HUES64 (cell line): ENCODE results near the gene SLC6A20.
A peak's percentile ranks its signal among the peaks of the same experiment; 100 is the strongest.
"Not testable (repeated sequence)": the region's sequence is repeated elsewhere in the genome, so short reads cannot be mapped to it uniquely, and the experiment has no call there.

Source experiments
- H3K27ac ChIP-seq: 2 replicates; pipeline ENCODE4 v1.7.0; 2013; ENCODE audit warnings: low read depth, low read length, inconsistent platforms
- H3K27me3 ChIP-seq: 2 replicates; pipeline ENCODE4 v1.6.1; 2013; ENCODE audit warnings: mild to moderate bottlenecking, low read length; ENCODE audit not compliant: insufficient read depth
- H3K36me3 ChIP-seq: 2 replicates; pipeline ENCODE4 v1.6.1; 2013; ENCODE audit warnings: mild to moderate bottlenecking, low read length; ENCODE audit not compliant: insufficient read depth
- H3K4me1 ChIP-seq: 2 replicates; pipeline ENCODE4 v1.6.1; 2013; ENCODE audit warnings: mild to moderate bottlenecking, low read length, moderate library complexity; ENCODE audit not compliant: insufficient read depth
- H3K4me3 ChIP-seq: 2 replicates; pipeline ENCODE4 v1.5.1; 2013; ENCODE audit warnings: mild to moderate bottlenecking, low read length, moderate library complexity
- H3K9ac ChIP-seq: 2 replicates; pipeline ENCODE4 v1.6.1; 2013; ENCODE audit warnings: mild to moderate bottlenecking, low read depth, low read length
- H3K9me3 ChIP-seq: 2 replicates; pipeline ENCODE4 v1.6.1; 2013; ENCODE audit warnings: low read depth, low read length; ENCODE audit not compliant: insufficient read depth
- WGBS: fragments of 150-250, 120-280 bp; methylation state at CpG from one replicate; pipeline ENCODE4 v1.1.7; 2013; ENCODE audit warnings: missing lambda C conversion rate; 5-methylcytosine and 5-hydroxymethylcytosine counted together

Gene SLC6A20

DNA sequence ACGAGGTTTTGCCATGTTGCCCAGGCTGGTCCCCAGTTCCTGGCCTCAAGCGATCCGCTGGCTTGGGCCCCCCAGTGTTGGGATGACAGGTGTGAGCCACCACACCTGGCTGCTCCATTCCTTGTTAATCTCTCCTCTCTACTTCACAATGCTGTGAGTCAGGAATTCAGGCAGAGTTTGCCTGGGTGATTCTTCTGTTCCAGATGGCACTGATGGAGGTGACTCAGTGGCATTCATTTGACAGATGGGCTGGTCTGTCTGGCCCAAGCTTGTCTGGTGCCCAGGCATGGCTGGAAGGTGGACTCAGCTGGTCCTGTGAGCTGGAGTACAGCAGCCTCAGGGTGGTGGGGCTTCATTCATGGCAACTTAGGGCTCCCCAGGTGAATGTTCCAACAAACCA lies 43.2 kb downstream of the SLC6A20 start:
- 97% methylated on average over 3 of the region's 3 CpGs for WGBS
- Histone ChIP-seq H3K9ac (no peak overlapping the region), H3K27ac (no peak overlapping the region), H3K4me3 (no peak overlapping the region), H3K36me3 (no peaks in the 10 kb centered on the region), H3K4me1 (no peaks in the 10 kb centered on the region), H3K27me3 (no peaks in the 10 kb centered on the region), H3K9me3 (no peaks in the 10 kb centered on the region)

DNA sequence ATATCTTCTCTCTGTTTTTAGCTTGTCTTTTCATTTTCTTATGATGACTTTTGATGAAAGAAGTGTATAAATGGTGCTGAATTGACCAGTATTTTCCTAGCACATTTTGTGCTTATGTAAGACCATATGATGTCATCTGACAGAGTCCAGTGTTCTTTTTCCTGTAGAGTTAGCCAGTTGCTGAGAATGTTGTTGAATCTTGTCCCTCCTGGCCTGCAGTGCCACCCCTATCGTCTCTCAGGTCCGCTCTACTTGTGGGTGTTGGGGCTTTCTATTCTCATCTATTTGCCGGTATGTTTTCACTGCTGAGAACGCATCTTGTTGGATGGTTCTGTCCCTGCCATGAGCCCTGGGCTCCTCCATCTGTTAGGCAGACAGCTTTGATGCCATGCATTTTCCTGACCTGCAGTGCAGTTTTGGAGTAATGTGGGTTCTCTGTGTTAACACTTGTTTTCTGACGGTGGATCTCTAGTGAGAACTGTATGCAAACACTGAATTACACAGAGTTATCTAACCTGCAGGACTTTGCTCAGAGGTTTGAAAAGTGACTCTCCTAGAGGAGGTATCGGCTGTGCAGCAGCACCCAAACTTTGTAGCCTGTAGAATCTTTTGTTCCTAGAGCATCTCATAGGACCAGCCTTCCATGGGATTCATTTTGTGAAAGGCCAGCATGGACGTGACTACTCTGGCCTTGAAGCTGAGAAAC lies 44.6 kb downstream of the SLC6A20 start:
- H3K27ac ChIP-seq, result no peak overlapping the region
- H3K9me3 ChIP-seq, result no peaks in the 10 kb centered on the region
- peaks cover 7% of the 10 kb centered on the region; the same call in 1 of the 2 replicates for H3K36me3 ChIP-seq
- H3K9ac ChIP-seq, result no peak overlapping the region
- H3K4me1 ChIP-seq, result no peaks in the 10 kb centered on the region
- H3K27me3 ChIP-seq, result no peaks in the 10 kb centered on the region
- no peak overlapping the region for H3K4me3 ChIP-seq
- WGBS, result 94% methylated on average over 7 of the region's 7 CpGs

DNA sequence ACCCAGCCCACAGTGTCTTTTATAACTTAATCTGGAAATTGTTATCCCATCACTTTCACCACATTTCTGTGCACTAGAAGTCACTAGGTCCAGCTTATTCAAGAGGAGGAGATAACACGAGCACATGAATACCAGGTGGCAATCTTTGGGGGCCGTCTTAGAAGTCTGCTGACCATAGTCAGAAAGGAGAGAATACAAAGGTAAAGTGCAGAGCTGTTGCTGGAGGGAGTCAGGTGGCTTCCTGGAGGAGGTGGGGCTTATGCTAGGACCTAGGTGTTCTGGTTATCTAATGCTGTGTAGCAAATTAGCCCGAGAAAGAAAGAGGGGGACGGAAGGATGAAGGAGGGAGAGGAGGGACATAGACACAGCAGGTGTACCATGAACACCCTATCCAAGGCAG lies 46.5 kb downstream of the SLC6A20 start:
- Histone ChIP-seq H3K27me3 (no peaks in the 10 kb centered on the region), H3K27ac (no peak overlapping the region), H3K4me1 (no peaks in the 10 kb centered on the region), H3K36me3 (peaks cover 20% of the 10 kb centered on the region), H3K9ac (no peak overlapping the region), H3K4me3 (no peak overlapping the region), H3K9me3 (no peaks in the 10 kb centered on the region)
- 84% methylated on average over 4 of the region's 4 CpGs for WGBS

- not testable (repeated sequence) for H3K27me3 ChIP-seq, H3K27ac ChIP-seq, H3K9ac ChIP-seq, H3K4me3 ChIP-seq, H3K9me3 ChIP-seq, H3K4me1 ChIP-seq
- peaks cover 27% of the 10 kb centered on the region for H3K36me3 ChIP-seq
- 94% methylated on average over 4 of the region's 4 CpGs for WGBS
These were observed 47.2 kb downstream of the SLC6A20 start for GRCh38 chr3:45749036-45749600.

- peaks cover 38% of the 10 kb centered on the region for H3K36me3 ChIP-seq
- H3K9me3 ChIP-seq, result no peaks in the 10 kb centered on the region
- H3K4me3 ChIP-seq, result no peak overlapping the region
- no peak overlapping the region for H3K27ac ChIP-seq
- no peaks in the 10 kb centered on the region for H3K27me3 ChIP-seq
- no peaks in the 10 kb centered on the region for H3K4me1 ChIP-seq
- WGBS, result 94% methylated on average over 8 of the region's 8 CpGs
- no peak overlapping the region for H3K9ac ChIP-seq
These were observed 48.3 kb downstream of the SLC6A20 start for GRCh38 chr3:45748068-45748467.

GRCh38 chr3:45746777-45747622 lies 49.3 kb downstream of the SLC6A20 start:
- H3K27ac ChIP-seq, result no peak overlapping the region
- no peak overlapping the region for H3K9ac ChIP-seq
- 93% methylated on average over 18 of the region's 18 CpGs for WGBS
- no peaks in the 10 kb centered on the region for H3K4me1 ChIP-seq
- no peaks in the 10 kb centered on the region for H3K9me3 ChIP-seq
- no peak overlapping the region for H3K4me3 ChIP-seq
- H3K36me3 ChIP-seq, result peaks cover 49% of the 10 kb centered on the region
- H3K27me3 ChIP-seq, result no peaks in the 10 kb centered on the region

- Histone ChIP-seq H3K4me1 (peaks cover 5% of the 10 kb centered on the region), H3K4me3 (no peak overlapping the region), H3K27ac (no peak overlapping the region), H3K36me3 (peaks cover 56% of the 10 kb centered on the region), H3K27me3 (no peaks in the 10 kb centered on the region), H3K9ac (no peak overlapping the region), H3K9me3 (no peaks in the 10 kb centered on the region)
- WGBS, result 95% methylated on average over 32 of the region's 32 CpGs
These were observed 50.1 kb downstream of the SLC6A20 start for GRCh38 chr3:45746165-45746776.

DNA sequence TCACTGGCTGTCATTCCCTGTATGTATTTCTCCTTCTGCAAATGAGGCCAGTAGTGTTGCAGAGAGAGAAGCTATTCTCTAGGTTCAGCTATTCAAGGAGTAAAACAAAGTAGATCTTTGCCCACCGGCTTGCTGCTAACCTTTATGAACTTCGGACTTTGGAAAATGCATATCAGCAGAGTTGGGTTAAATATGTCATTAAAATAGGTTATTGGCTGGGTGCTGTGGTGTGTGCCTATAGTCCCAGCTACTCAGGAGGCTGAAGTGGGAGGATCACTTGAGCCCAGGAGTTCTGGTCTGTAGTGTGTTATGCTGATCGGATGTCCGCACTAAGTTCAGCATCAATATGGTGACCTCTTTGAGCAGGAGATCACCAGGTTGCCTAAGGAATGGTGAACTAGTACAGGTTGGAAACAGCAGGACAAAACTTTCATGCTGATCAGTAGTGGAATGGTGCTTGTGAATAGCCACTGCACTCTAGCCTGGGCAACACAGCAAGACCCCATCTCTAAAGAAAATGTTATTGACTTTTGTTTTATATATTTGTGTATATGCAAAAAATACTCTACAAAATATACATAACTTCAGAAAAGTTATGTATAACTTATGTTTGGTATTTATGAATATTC lies 53.8 kb downstream of the SLC6A20 start:
- no peak overlapping the region for H3K27ac ChIP-seq
- H3K4me1 ChIP-seq, result peaks cover 31% of the 10 kb centered on the region
- H3K36me3 ChIP-seq, result peaks cover 92% of the 10 kb centered on the region
- whole genome bisulfite sequencing, result 96% methylated on average over 4 of the region's 4 CpGs
- no peak overlapping the region for H3K9ac ChIP-seq
- no peak overlapping the region for H3K4me3 ChIP-seq
- no peaks in the 10 kb centered on the region for H3K27me3 ChIP-seq
- no peaks in the 10 kb centered on the region for H3K9me3 ChIP-seq

GRCh38 chr3:45741742-45742460 lies 54.4 kb downstream of the SLC6A20 start:
- peak overlapping the region; percentile 43; the same call in 1 of the 2 replicates for H3K27ac ChIP-seq
- WGBS, result 73% methylated on average over 6 of the region's 6 CpGs
- no peak overlapping the region for H3K9ac ChIP-seq
- H3K9me3 ChIP-seq, result no peaks in the 10 kb centered on the region
- H3K27me3 ChIP-seq, result no peaks in the 10 kb centered on the region
- peaks cover 33% of the 10 kb centered on the region for H3K4me1 ChIP-seq
- no peak overlapping the region for H3K4me3 ChIP-seq
- H3K36me3 ChIP-seq, result peaks cover 95% of the 10 kb centered on the region

DNA sequence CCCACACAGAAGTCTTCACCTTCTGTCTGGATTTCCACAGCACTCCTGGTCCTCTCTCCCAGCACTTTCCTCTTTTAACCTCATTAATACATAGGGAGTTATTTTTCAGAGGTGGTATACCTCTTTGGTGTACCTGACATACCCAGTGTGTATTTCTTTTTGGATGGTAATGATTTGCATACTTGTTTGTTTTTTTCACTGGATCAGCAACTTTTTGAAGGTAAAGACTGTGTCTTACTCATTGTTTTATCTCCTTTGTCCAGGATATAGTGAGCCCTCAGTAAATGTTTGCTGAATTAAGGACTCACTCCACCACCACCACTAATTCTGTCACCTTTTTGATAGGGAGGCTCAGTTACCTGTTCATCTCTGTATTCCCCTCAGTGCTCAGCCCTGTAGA lies 55.1 kb downstream of the SLC6A20 start:
- Histone ChIP-seq H3K27ac (peak overlapping the region; percentile 43; the same call in 1 of the 2 replicates), H3K4me1 (peaks cover 35% of the 10 kb centered on the region), H3K4me3 (no peak overlapping the region), H3K36me3 (peaks cover 98% of the 10 kb centered on the region), H3K9me3 (no peaks in the 10 kb centered on the region), H3K9ac (no peak overlapping the region), H3K27me3 (no peaks in the 10 kb centered on the region)
